Measurements from ENCODE around the gene MARK3.

The MARK3 gene

DNA sequence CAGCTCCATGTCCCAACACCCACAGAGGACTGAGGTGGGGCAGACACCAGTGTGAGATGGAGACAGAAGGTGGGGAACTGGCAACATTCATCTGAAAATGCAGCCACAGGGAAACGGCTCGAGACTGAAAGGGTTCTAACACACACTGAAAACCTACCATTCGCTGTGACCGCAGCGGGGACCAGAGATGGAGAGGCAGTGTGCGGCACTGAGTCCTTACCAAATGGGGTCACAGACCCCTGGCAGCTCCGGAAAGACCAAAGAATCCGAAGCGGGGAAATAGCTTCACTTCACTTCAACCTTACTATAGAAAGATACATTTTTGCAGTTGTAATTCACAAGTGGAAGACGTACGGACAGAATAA, 167.6 kb downstream of the MARK3 start:
- Histone ChIP-seq H3K27me3 (ENCODE audit: control insufficient read depth, insufficient read depth, low read length) (no peaks in the 10 kb centered on the region), H3K9ac (ENCODE audit: low read length) (no peak overlapping the region), H3K4me1 (ENCODE audit: control insufficient read depth, insufficient read depth, low read length) (peaks cover 19% of the 10 kb centered on the region)

More for the DNA sequence above, 167.6 kb downstream of the MARK3 start:
- no peak overlapping the region for H3K4me3 ChIP-seq (ENCODE audit: low read length)
- H3K9me3 ChIP-seq (ENCODE audit: control insufficient read depth, low read length), result no peaks in the 10 kb centered on the region
- no peaks in the 10 kb centered on the region for H3K36me3 ChIP-seq (ENCODE audit: control insufficient read depth, insufficient read depth, low read length)
